Left lung (tissue), 14 donors: Measurements from ENCODE around the gene CDC37. TPM values are rescaled to one million over a fixed set of nuclear protein-coding genes. Genes with fewer than 3 reads are reported as not detected.

Source experiments
- ATAC-seq: fragments of 200-7000 bp; cut with Tn5 transposase; one replicate; pipeline ENCODE4 v1.9.1; 2020; ENCODE audit warnings: moderate library complexity
- DNase-seq, 4 donors: peaks; one replicate each; pipeline ENCODE4 v3.0.0-alpha.2; 2013 to 2020
- H3K27ac ChIP-seq, 2 donors: fragments of 200-600 bp; sonication (generic) in 1 of 2; one replicate each; pipeline versions ENCODE4 v1.5.0 to v1.8.0; 2020 to 2021
- H3K27me3 ChIP-seq, 2 donors: fragments of 200-600 bp; sonication (generic) in 1 of 2; one replicate each; pipeline versions ENCODE4 v1.5.0 to v1.8.0; 2020 to 2021
- H3K36me3 ChIP-seq, 2 donors: fragments of 200-600 bp; sonication (generic) in 1 of 2; one replicate each; pipeline versions ENCODE4 v1.5.0 to v1.8.0; 2020 to 2021
- H3K4me1 ChIP-seq, 2 donors: fragments of 200-600 bp; one replicate each; pipeline ENCODE4 v1.8.0; 2021
- H3K4me3 ChIP-seq, 2 donors: fragments of 200-600 bp; sonication (generic) in 1 of 2; one replicate each; pipeline versions ENCODE4 v1.5.0 to v1.8.0; 2020 to 2021; ENCODE audit warnings: mild to moderate bottlenecking in 1 of 2
- H3K9me3 ChIP-seq, 2 donors: fragments of 200-600 bp; sonication (generic) in 1 of 2; one replicate each; pipeline versions ENCODE4 v1.5.0 to v1.8.0; 2020 to 2021
- CTCF ChIP-seq, 2 donors: fragments of 200-600 bp; sonication (generic) in 1 of 2; IDR thresholded peaks; one replicate each; pipeline versions ENCODE4 v1.5.0 to v1.8.0; 2021; ENCODE audit warnings: antibody characterized with exemption in 2 of 2
- intact Hi-C, 2 donors: fragments of 100-400 bp; cut with DNase I; formaldehyde crosslinking; loops; one replicate each; pipeline versions ENCODE4 v1.11.2 to v1.14.2; 2022
- long read RNA-seq, 12 donors: library from polyadenylated mRNA in 2 of 12; unstranded in 2 of 12; transcript quantifications; one replicate each; pipeline ENCODE4 v2.0.0 and lab custom pipeline, GENCODE V29; 2019 to 2026
- polyA plus RNA-seq, 6 donors: library from polyadenylated mRNA; unstranded; fragments of 120-200 nt; gene quantifications; one replicate each; pipeline ENCODE4 v1.2.1, GENCODE V29; 2013; ENCODE audit not compliant: insufficient read length in 6 of 6
- total RNA-seq, 2 donors: library from RNA; stranded (reverse); fragmentation: NEBNext Ultra II Directional; extraction: Animal tissue kit (Norgen Biotek cat#: 25700); gene quantifications; one replicate each; pipeline ENCODE4 v1.2.1, GENCODE V29; 2021
- donor health status: DM: no; HTN: yes; CAD: no.
- donor health status: DM: no; HTN: no; CAD: no.

The CDC37 gene
- total RNA-seq (100 to 1,000 TPM; 120 to 148 TPM), polyA plus RNA-seq (100 to 1,000 TPM; 158 to 198 (median 171) TPM)
- long read RNA-seq, donor 1, transcript CDC37-201 (8 exons, 1,608 nt), result major isoform, 60 of 166 reads
- long read RNA-seq, donor 1, transcript CDC37-209 (7 exons, 1,377 nt), result minor isoform, 25 of 166 reads
- long read RNA-seq, donor 1, partial matches to known transcripts, result 75 of 166 reads
- long read RNA-seq, donor 1, other reads (novel, unspliced or antisense), result 5 of 166 reads
- long read RNA-seq, donor 2, transcript CDC37-201 (8 exons, 1,608 nt), result major isoform, 30 of 71 reads
- long read RNA-seq, donor 2, transcript CDC37-209 (7 exons, 1,377 nt), result minor isoform, 18 of 71 reads
- long read RNA-seq, donor 2, partial matches to known transcripts, result 23 of 71 reads
- long read RNA-seq, donor 2, other reads (novel, unspliced or antisense), result 0 of 71 reads
- long read RNA-seq, donor 3, transcript CDC37-209 (7 exons, 1,377 nt), result minor isoform, 19 of 102 reads
- long read RNA-seq, donor 3, transcript CDC37-201 (8 exons, 1,608 nt), result major isoform, 58 of 102 reads
- long read RNA-seq, donor 3, partial matches to known transcripts, result 24 of 102 reads
- long read RNA-seq, donor 3, other reads (novel, unspliced or antisense), result 0 of 102 reads
- long read RNA-seq, donor 4, transcript CDC37-201 (8 exons, 1,608 nt), result major isoform, 170 of 221 reads
- long read RNA-seq, donor 4, transcript CDC37-209 (7 exons, 1,377 nt), result minor isoform, 17 of 221 reads
- long read RNA-seq, donor 4, partial matches to known transcripts, result 16 of 221 reads
- long read RNA-seq, donor 4, other reads (novel, unspliced or antisense), result 18 of 221 reads
- long read RNA-seq, donor 5, transcript CDC37-201 (8 exons, 1,608 nt), result minor isoform, 22 of 70 reads
- long read RNA-seq, donor 5, transcript CDC37-209 (7 exons, 1,377 nt), result major isoform, 25 of 70 reads
- long read RNA-seq, donor 5, partial matches to known transcripts, result 23 of 70 reads
- long read RNA-seq, donor 5, other reads (novel, unspliced or antisense), result 0 of 70 reads
- long read RNA-seq, donor 6, transcript CDC37-209 (7 exons, 1,377 nt), result minor isoform, 26 of 99 reads
- long read RNA-seq, donor 6, transcript CDC37-201 (8 exons, 1,608 nt), result major isoform, 54 of 99 reads
- long read RNA-seq, donor 6, partial matches to known transcripts, result 19 of 99 reads
- long read RNA-seq, donor 6, other reads (novel, unspliced or antisense), result 0 of 99 reads
- long read RNA-seq, donor 7, transcript CDC37-209 (7 exons, 1,377 nt), result minor isoform, 23 of 69 reads
- long read RNA-seq, donor 7, transcript CDC37-201 (8 exons, 1,608 nt), result major isoform, 40 of 69 reads
- long read RNA-seq, donor 7, partial matches to known transcripts, result 6 of 69 reads
- long read RNA-seq, donor 7, other reads (novel, unspliced or antisense), result 0 of 69 reads
- long read RNA-seq, donor 8, transcript CDC37-209 (7 exons, 1,377 nt), result minor isoform, 15 of 64 reads
- long read RNA-seq, donor 8, transcript CDC37-201 (8 exons, 1,608 nt), result major isoform, 34 of 64 reads
- long read RNA-seq, donor 8, partial matches to known transcripts, result 15 of 64 reads
- long read RNA-seq, donor 8, other reads (novel, unspliced or antisense), result 0 of 64 reads
- long read RNA-seq, donor 9, result 0 reads
- long read RNA-seq, donor 10, transcript CDC37-209 (7 exons, 1,377 nt), result minor isoform, 18 of 257 reads
- long read RNA-seq, donor 10, transcript CDC37-201 (8 exons, 1,608 nt), result major isoform, 207 of 257 reads
- long read RNA-seq, donor 10, partial matches to known transcripts, result 9 of 257 reads
- long read RNA-seq, donor 10, other reads (novel, unspliced or antisense), result 23 of 257 reads
- long read RNA-seq, donor 11, result 0 reads
- long read RNA-seq, donor 12, transcript CDC37-201 (8 exons, 1,608 nt), result major isoform, 33 of 72 reads
- long read RNA-seq, donor 12, transcript CDC37-209 (7 exons, 1,377 nt), result minor isoform, 13 of 72 reads
- long read RNA-seq, donor 12, partial matches to known transcripts, result 25 of 72 reads
- long read RNA-seq, donor 12, other reads (novel, unspliced or antisense), result 0 of 72 reads

- intact Hi-C loops, result no loop called here
- Histone ChIP-seq H3K4me3 (peak within 1 kb of the TSS; percentile 91 to 96), H3K4me1 (peaks cover 24 to 91% of the 10 kb centered on the region in 2 donors), H3K27ac (peak within 1 kb of the TSS; percentile 67 to 80), H3K9me3 (no peaks in the 10 kb centered on the region), H3K36me3 (peaks cover 0 to 15% of the 10 kb centered on the region in 2 donors), H3K27me3 (peaks cover 5 to 31% of the 10 kb centered on the region in 2 donors)
- peak; percentile 94 for ATAC-seq
- TF ChIP-seq CTCF (IDR thresholded peaks at IDR 0.05), result no peak
- peak; percentile 96 to 98 (median 97) for DNase-seq
Observed at GRCh38 chr19:10403137-10404021, at the start of gene CDC37. TSS of gene CDC37 (minus strand) at chr19:10403542. CDS start at chr19:10403479, 63 bp downstream.

- no peak for ATAC-seq
- peaks cover 0 to 56% of the 10 kb centered on the region in 2 donors for H3K36me3 ChIP-seq
- H3K9me3 ChIP-seq, result no peaks in the 10 kb centered on the region
- no peak overlapping the region for H3K27ac ChIP-seq
- no peaks in the 10 kb centered on the region for H3K4me1 ChIP-seq
- no peaks in the 10 kb centered on the region for H3K27me3 ChIP-seq
- no peak for DNase-seq
- H3K4me3 ChIP-seq, result no peak overlapping the region
- intact Hi-C loops, result no loop called here
- TF ChIP-seq CTCF (IDR thresholded peaks at IDR 0.05), result no peak
Observed at GRCh38 chr19:10450853-10451609, 47.7 kb upstream of the CDC37 start.

DNA sequence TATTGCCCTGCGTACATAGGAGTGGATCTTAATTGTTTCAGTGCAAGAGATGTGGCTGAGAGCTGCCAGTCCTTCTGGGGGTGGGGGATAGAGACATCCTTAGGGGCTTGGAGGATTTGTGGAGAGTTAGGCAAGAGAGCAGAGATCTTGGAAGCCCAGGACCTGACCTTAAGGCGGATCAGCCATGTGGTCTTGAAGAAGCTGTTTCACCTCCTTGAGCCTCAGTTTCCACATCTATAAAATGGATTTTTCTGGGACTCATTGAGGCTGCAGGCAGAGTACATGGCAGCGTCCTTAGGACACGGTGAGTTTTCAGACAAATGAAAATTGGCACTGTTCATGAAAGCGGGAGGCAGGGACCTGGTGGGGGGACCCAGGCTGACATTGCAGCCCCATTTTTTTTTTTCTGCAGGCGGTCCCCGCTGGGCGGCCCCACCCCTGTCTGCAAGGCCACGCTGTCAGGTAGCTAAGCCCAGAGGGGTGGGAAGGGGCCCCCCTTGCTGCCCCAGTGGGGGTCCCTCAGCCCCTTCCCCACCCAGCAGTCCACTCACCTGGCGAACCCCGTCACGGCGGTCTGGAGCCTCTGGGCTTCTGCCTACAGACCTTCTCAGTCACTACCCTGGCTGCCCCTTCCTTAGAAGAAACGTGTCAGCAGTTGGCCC lies 47.0 kb upstream of the CDC37 start:
- ATAC-seq (no peak), DNase-seq (no peak)
- H3K4me1 ChIP-seq, result no peaks in the 10 kb centered on the region
- peaks cover 0 to 54% of the 10 kb centered on the region in 2 donors for H3K36me3 ChIP-seq
- no peak overlapping the region for H3K27ac ChIP-seq
- intact Hi-C loops, result no loop called here
- H3K27me3 ChIP-seq, result no peaks in the 10 kb centered on the region
- TF ChIP-seq CTCF (IDR thresholded peaks at IDR 0.05), result no peak
- no peak overlapping the region for H3K4me3 ChIP-seq
- no peaks in the 10 kb centered on the region for H3K9me3 ChIP-seq
